Common myeloid progenitor, CD34-positive (primary cell): ENCODE measurements around the gene DHODH.
A peak's percentile ranks its signal among the peaks of the same experiment; 100 is the strongest.
"Not testable (repeated sequence)": the region's sequence is repeated elsewhere in the genome, so short reads cannot be mapped to it uniquely, and the experiment has no call there.

Experiments used
- CTCF ChIA-PET: fragments of 350-600 bp; sonication (Branson Sonifier 250); formaldehyde crosslinking; loops from one replicate; lab custom pipeline; 2021; ENCODE audit warnings: antibody characterized with exemption; lab: Charles Lee
- POLR2A ChIA-PET: fragments of 350-600 bp; sonication (Branson Sonifier 250); formaldehyde crosslinking; loops from one replicate; lab custom pipeline; 2021; ENCODE audit warnings: antibody characterized with exemption; lab: Charles Lee
- DNase-seq, 3 donors: peaks; one replicate each; pipeline versions ENCODE4 v3.0.0 to v3.0.0-alpha.2; 2013
- H3K27ac ChIP-seq, 2 experiments: 1 replicate in 1 of 2; 2 replicates in 1 of 2; pipeline ENCODE4 v1.7.0; 2013; ENCODE audit warnings: inconsistent platforms in 2 of 2, low read length in 2 of 2, mild to moderate bottlenecking in 2 of 2, low read depth in 1 of 2, moderate library complexity in 1 of 2; ENCODE audit not compliant: severe bottlenecking in 2 of 2, insufficient read depth in 1 of 2, poor library complexity in 1 of 2
- H3K27me3 ChIP-seq, 5 experiments: replicated peaks in 2 of 5; 1 replicate in 3 of 5; 2 replicates in 2 of 5; pipeline versions ENCODE4 v1.6.1 to v1.7.0; 2013; ENCODE audit warnings: low read length in 4 of 5, mild to moderate bottlenecking in 2 of 5, moderate library complexity in 2 of 5, inconsistent platforms in 1 of 5; ENCODE audit not compliant: insufficient read depth in 5 of 5, control insufficient read depth in 4 of 5
- H3K36me3 ChIP-seq, 4 experiments: 1 replicate in 2 of 4; 2 replicates in 2 of 4; pipeline versions ENCODE4 v1.6.1 to v1.7.0; 2013; ENCODE audit warnings: low read length in 3 of 4, control low read depth in 1 of 4, mild to moderate bottlenecking in 1 of 4; ENCODE audit not compliant: control insufficient read depth in 4 of 4, insufficient read depth in 4 of 4
- H3K4me1 ChIP-seq, 4 experiments: 1 replicate in 3 of 4; 2 replicates in 1 of 4; pipeline versions ENCODE4 v1.6.1 to v1.7.1; 2013; ENCODE audit warnings: low read length in 3 of 4, mild to moderate bottlenecking in 3 of 4, control low read depth in 1 of 4, inconsistent platforms in 1 of 4, moderate library complexity in 1 of 4; ENCODE audit not compliant: control insufficient read depth in 4 of 4, insufficient read depth in 4 of 4; ENCODE audit errors: control extremely low read depth in 1 of 4
- H3K4me3 ChIP-seq, 7 experiments: 1 replicate in 4 of 7; 2 replicates in 3 of 7; pipeline versions ENCODE4 v1.5.1 to v1.7.0; 2013; ENCODE audit warnings: mild to moderate bottlenecking in 7 of 7, low read length in 6 of 7, moderate library complexity in 6 of 7, inconsistent platforms in 2 of 7, low read depth in 2 of 7, control low read depth in 1 of 7; ENCODE audit not compliant: insufficient read depth in 4 of 7, control insufficient read depth in 1 of 7; ENCODE audit errors: extremely low read depth in 1 of 7
- H3K9me3 ChIP-seq, 5 experiments: 1 replicate in 4 of 5; 2 replicates in 1 of 5; pipeline versions ENCODE4 v1.6.1 to v1.7.1; 2013; ENCODE audit warnings: low read length in 4 of 5, mild to moderate bottlenecking in 2 of 5, inconsistent platforms in 1 of 5, low read depth in 1 of 5, moderate library complexity in 1 of 5; ENCODE audit not compliant: control insufficient read depth in 4 of 5, insufficient read depth in 2 of 5; ENCODE audit errors: control extremely low read depth in 1 of 5
- WGBS: methylation state at CpG from one replicate; pipeline ENCODE4 v1.1.5; 2013; ENCODE audit not compliant: insufficient coverage; 5-methylcytosine and 5-hydroxymethylcytosine counted together

The DHODH gene

DNA sequence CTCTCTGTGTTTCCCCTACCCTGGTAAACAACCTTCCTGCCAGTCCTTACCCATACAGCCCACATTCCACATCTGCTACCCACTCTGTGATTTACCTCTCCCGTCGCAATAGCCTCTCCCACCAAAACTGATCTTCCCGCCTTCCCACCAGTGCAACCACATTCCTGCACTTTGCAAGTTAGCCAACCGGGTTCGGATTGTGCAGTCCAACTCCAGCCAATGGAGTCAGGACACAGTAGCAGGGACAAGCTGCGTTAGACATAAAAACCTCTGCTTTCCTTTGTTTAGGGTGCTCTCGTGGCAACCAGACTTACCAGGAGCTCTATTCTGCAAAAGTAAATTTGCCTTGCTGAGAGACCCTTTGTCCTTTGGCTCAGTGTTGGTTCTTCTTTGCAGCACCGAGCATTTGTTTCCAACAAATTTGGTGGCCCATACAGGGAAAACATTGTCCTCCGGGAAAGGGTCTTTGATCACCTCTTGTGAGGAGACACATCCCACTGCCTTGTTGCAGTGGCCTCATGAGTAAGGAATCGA is 55.9 kb downstream of the DHODH start:
- Histone ChIP-seq H3K27me3 (no peaks in the 10 kb centered on the region), H3K4me3 (no peak overlapping the region), H3K9me3 (no peaks in the 10 kb centered on the region), H3K4me1 (no peaks in the 10 kb centered on the region), H3K27ac (no peak overlapping the region), H3K36me3 (no peaks in the 10 kb centered on the region)
- POLR2A ChIA-PET: no interaction called here
- CTCF ChIA-PET: interaction anchor here (1.0 kb wide), 1 partner anchor 34 kb away, joined by 3 read pairs; no protein-coding TSS in a partner anchor
- 96% methylated on average over 10 of the region's 10 CpGs for WGBS
- DNase-seq: no peak

DNA sequence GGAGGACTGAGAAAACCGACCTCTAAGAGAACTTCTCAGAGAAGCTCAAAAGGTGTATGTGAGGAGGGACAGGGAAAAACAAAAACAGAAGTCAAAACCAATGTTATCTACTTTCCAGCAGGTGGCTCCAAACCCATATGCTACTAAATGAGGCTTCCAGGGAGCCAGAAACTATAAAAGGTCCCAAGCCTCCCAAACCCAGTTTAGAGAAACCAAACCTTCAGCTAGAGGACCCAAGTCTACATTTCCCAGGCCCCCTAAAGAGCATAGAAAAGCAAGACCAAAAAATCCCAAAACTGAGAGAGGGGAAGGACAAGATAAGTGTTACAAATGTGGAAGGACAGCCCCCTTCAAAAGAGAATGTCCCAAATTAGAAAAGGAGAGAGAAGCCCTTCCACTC is 58.2 kb downstream of the DHODH start:
- Histone ChIP-seq H3K4me3 (no peak overlapping the region), H3K27me3 (no peaks in the 10 kb centered on the region), H3K27ac (no peak overlapping the region), H3K36me3 (no peaks in the 10 kb centered on the region), H3K9me3 (no peaks in the 10 kb centered on the region), H3K4me1 (no peaks in the 10 kb centered on the region)
- POLR2A ChIA-PET: no interaction called here
- peak; percentile 43 to 71 (median 64) for DNase-seq
- 17% methylated on average over 1 of the region's 1 CpG for WGBS
- CTCF ChIA-PET: interaction anchor here (0.9 to 3.5 kb wide), 8 partner anchors 13 to 45 kb away, joined by 3 to 33 read pairs (median 4); partner anchors contain the start of genes DHX38 and TXNL4B

DNA sequence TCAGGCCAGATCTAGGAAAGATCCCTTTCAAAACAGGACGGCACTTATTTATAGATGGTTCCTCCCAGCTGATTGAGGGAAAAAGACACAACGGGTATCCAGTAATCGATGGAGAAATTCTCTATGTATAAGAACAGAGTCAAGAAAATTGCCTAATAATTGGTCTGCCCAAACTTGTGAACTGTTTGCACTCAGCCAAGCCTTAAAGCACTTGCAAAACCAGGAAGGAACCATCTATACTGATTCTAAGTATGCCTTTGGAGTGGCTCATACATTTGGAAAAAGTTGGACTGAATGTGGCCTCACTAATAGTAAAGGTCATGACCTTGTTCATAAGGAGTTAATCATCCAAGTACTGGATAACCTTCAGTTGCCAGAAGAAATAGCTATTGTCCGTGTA is 60.4 kb downstream of the DHODH start:
- no peak for DNase-seq
- ChIA-PET CTCF (interaction anchor here (0.7 to 3.5 kb wide), 3 partner anchors 31 to 1809 kb away, joined by 3 to 33 read pairs (median 3); no protein-coding TSS in a partner anchor), POLR2A (no interaction called here)
- Histone ChIP-seq H3K36me3 (no peaks in the 10 kb centered on the region), H3K27ac (no peak overlapping the region), H3K4me3 (no peak overlapping the region), H3K27me3 (no peaks in the 10 kb centered on the region), H3K9me3 (no peaks in the 10 kb centered on the region), H3K4me1 (no peaks in the 10 kb centered on the region)
- WGBS: 95% methylated on average over 3 of the region's 4 CpGs

DNA sequence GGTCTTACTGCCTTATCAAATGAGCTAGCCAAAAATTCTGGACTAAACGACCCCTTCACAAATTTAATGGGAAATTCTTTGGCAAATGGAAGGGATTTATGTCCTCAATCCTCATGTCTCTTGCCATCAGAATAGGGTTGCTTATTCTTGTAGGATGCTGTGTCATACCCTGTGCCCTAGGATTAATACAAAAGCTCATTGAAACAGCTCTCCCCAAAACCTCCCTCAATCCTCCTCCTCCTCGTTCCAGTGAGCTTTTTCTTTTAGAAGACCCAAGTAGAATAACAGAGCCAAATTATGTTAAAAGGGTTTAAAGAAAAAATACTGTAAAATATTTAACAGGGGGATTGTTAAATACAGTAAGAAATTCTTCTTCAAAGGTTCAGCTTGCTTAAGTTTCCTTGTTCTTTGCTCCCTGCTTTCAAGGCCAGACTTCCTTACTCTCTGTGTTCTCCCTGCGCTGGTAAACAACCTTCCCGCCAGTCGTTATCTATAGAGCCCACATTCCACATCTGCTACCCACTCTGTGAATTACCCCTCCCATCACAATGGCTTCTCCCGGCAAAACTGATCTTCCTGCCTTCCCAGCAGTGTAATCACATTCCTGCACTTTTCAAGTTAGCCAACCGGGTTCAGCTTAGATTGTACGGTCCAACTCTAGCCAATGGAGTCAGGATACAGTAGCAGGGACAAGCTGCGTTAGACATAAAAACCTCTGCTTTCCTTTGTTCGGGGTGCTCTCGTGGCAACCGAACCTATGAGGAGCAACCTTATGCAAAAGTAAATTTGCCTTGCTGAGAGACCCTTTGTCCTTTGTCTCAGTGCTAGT is 64.2 kb downstream of the DHODH start:
- H3K27ac ChIP-seq: no peak overlapping the region
- CTCF ChIA-PET: interaction anchor here (0.6 to 1.4 kb wide), 2 partner anchors 13 to 375 kb away, joined by 3 read pairs; no protein-coding TSS in a partner anchor
- H3K9me3 ChIP-seq: no peaks in the 10 kb centered on the region
- WGBS: 99% methylated on average over 10 of the region's 12 CpGs
- POLR2A ChIA-PET: no interaction called here
- no peaks in the 10 kb centered on the region for H3K4me1 ChIP-seq
- no peak overlapping the region for H3K4me3 ChIP-seq
- H3K27me3 ChIP-seq: no peaks in the 10 kb centered on the region
- peaks cover 0 to 2% (median 0%) of the 10 kb centered on the region in 4 experiments for H3K36me3 ChIP-seq
- DNase-seq: no peak

DNA sequence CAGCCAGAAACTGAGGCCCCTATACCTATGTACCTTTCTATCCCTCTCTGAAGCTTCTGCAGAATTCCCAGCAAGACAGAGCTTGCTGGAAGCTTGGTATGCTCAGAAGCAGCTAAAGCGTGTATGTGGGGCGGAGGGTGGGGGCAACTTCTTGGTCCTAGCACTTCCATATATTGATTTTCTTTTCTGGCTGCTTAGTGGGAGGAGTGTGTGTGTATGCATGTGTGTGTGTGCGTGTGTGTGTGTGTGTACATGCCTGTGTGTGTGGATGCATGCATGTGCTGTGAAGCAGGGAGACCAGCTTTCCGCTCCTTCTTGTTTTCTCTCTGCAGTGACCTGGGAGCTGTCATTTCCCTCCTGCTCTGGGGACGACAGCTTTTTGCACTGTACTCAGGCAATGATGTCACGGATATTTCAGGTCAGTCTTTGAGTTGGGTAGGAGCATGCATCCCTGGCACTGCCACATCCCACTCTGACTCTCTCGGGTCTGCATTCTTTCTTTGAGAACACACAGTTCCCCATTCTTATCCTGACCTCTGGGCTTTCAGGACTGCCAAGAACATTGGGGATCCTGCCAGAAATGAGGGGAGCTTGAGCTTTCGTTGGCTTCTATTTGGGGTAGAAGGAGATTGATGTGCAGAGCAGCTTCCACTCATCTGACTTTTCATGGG is 65.2 kb downstream of the DHODH start:
- Histone ChIP-seq H3K27ac (no peak overlapping the region), H3K4me1 (no peaks in the 10 kb centered on the region), H3K27me3 (no peaks in the 10 kb centered on the region), H3K4me3 (no peak overlapping the region), H3K9me3 (no peaks in the 10 kb centered on the region), H3K36me3 (peaks cover 0 to 2% (median 1%) of the 10 kb centered on the region in 4 experiments)
- ChIA-PET POLR2A (no interaction called here), CTCF (interaction anchor here (0.6 to 0.7 kb wide), 2 partner anchors 13 to 376 kb away, joined by 3 read pairs; no protein-coding TSS in a partner anchor)
- DNase-seq: no peak
- WGBS: 97% methylated on average over 6 of the region's 8 CpGs

DNA sequence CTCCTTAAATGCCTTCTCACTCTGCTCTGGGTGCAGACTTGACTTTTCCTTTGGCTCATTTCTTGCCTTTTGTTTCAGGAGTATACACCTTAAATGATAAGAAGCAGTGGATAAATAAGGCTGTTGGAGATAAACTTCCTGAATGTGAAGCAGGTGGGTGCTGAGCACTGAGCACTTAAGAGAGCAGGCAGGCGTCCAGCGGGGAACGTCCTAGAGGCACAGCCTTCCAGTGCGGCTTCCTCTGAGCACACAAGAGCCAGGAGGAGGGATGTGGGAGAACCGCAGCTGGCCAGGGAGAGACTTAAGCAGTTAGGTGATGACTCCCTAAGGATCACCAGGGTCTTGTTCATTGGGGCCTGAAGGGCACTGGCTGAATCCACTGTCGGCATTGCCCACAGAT is 66.5 kb downstream of the DHODH start:
- H3K27me3 ChIP-seq, H3K4me1 ChIP-seq, H3K27ac ChIP-seq, H3K4me3 ChIP-seq, POLR2A ChIA-PET, CTCF ChIA-PET, DNase-seq, H3K36me3 ChIP-seq, H3K9me3 ChIP-seq: not testable (repeated sequence)
- 89% methylated on average over 1 of the region's 6 CpGs for WGBS
